WTC11 (cell line): Measurements from ENCODE around the gene CYBA. TPM values are rescaled to one million over a fixed set of nuclear protein-coding genes. Genes with fewer than 3 reads are reported as not detected.

ENCODE experiments used
- AFF4 ChIP-seq: sonication (generic); formaldehyde crosslinking; IDR thresholded peaks from 2 replicates; pipeline ENCODE4 v1.8.1; 2023; ENCODE audit warnings: mild to moderate bottlenecking, missing genetic modification reagents, borderline replicate concordance
- ATF1 ChIP-seq: sonication (generic); formaldehyde crosslinking; IDR thresholded peaks from 2 replicates; pipeline ENCODE4 v1.8.1; 2023; ENCODE audit warnings: mild to moderate bottlenecking, moderate library complexity, missing genetic modification reagents
- ATF3 ChIP-seq: sonication (generic); formaldehyde crosslinking; conservative IDR thresholded peaks from 2 replicates; pipeline ENCODE4 v1.8.1; 2022; ENCODE audit warnings: mild to moderate bottlenecking, missing genetic modification reagents
- CREB1 ChIP-seq: sonication (generic); formaldehyde crosslinking; IDR thresholded peaks from 2 replicates; pipeline ENCODE4 v1.8.0; 2023; ENCODE audit warnings: mild to moderate bottlenecking, missing genetic modification reagents
- CREM ChIP-seq: sonication (generic); formaldehyde crosslinking; IDR thresholded peaks from 2 replicates; pipeline ENCODE4 v1.8.1; 2022; ENCODE audit warnings: mild to moderate bottlenecking, missing genetic modification reagents, moderate library complexity
- ELF4 ChIP-seq: sonication (generic); formaldehyde crosslinking; IDR thresholded peaks from 2 replicates; pipeline ENCODE4 v1.8.1; 2022; ENCODE audit warnings: low read depth, mild to moderate bottlenecking, moderate library complexity, missing genetic modification reagents
- EMX1 ChIP-seq: fragments of 250-450 bp; sonication (Bioruptor Pico); IDR thresholded peaks from 2 replicates; pipeline ENCODE4 v1.8.0; 2021; ENCODE audit warnings: mild to moderate bottlenecking
- ERG ChIP-seq: fragments of 250-450 bp; sonication (Bioruptor Pico); IDR thresholded peaks from 2 replicates; pipeline ENCODE4 v1.8.0; 2021; ENCODE audit warnings: mild to moderate bottlenecking
- FOXK1 ChIP-seq: sonication (generic); formaldehyde crosslinking; IDR thresholded peaks from 2 replicates; pipeline ENCODE4 v1.8.0; 2022; ENCODE audit warnings: mild to moderate bottlenecking, moderate library complexity, missing genetic modification reagents
- FOXP4 ChIP-seq: sonication (generic); formaldehyde crosslinking; IDR thresholded peaks from 2 replicates; pipeline ENCODE4 v1.8.0; 2022; ENCODE audit warnings: mild to moderate bottlenecking, missing genetic modification reagents
- IRF1 ChIP-seq: sonication (generic); formaldehyde crosslinking; IDR thresholded peaks from 2 replicates; pipeline ENCODE4 v1.8.0; 2023; ENCODE audit warnings: missing genetic modification reagents
- IRF2 ChIP-seq: sonication (generic); formaldehyde crosslinking; IDR thresholded peaks from 2 replicates; pipeline ENCODE4 v1.8.0; 2022; ENCODE audit warnings: low read depth, missing genetic modification reagents, borderline replicate concordance
- NR3C1 ChIP-seq: sonication (generic); formaldehyde crosslinking; conservative IDR thresholded peaks from 2 replicates; pipeline ENCODE4 v1.8.1; 2023; ENCODE audit warnings: low read depth, mild to moderate bottlenecking, missing genetic modification reagents
- PREB ChIP-seq: sonication (generic); formaldehyde crosslinking; IDR thresholded peaks from 2 replicates; pipeline ENCODE4 v1.8.1; 2022; ENCODE audit warnings: mild to moderate bottlenecking, missing genetic modification reagents, moderate library complexity, borderline replicate concordance
- SOX15 ChIP-seq: fragments of 250-450 bp; sonication (Bioruptor Pico); IDR thresholded peaks from 2 replicates; pipeline ENCODE4 v1.9.0; 2021; ENCODE audit warnings: mild to moderate bottlenecking
- STAT6 ChIP-seq: sonication (generic); formaldehyde crosslinking; conservative IDR thresholded peaks from 2 replicates; pipeline ENCODE4 v1.8.1; 2023; ENCODE audit warnings: mild to moderate bottlenecking, low read depth, missing genetic modification reagents, moderate library complexity
- TEAD1 ChIP-seq: sonication (generic); formaldehyde crosslinking; IDR thresholded peaks from 2 replicates; pipeline ENCODE4 v1.8.0; 2022; ENCODE audit warnings: mild to moderate bottlenecking, missing genetic modification reagents
- USF1 ChIP-seq: sonication (generic); formaldehyde crosslinking; IDR thresholded peaks from 2 replicates; pipeline ENCODE4 v1.8.0; 2022; ENCODE audit warnings: mild to moderate bottlenecking, missing genetic modification reagents
- ZBTB21 ChIP-seq: sonication (generic); formaldehyde crosslinking; IDR thresholded peaks from 2 replicates; pipeline ENCODE4 v1.8.1; 2023; ENCODE audit warnings: mild to moderate bottlenecking, missing genetic modification reagents, borderline replicate concordance
- ZNF121 ChIP-seq: sonication (generic); formaldehyde crosslinking; IDR thresholded peaks from 2 replicates; pipeline ENCODE4 v1.8.0; 2023; ENCODE audit warnings: missing genetic modification reagents
- ZNF263 ChIP-seq: sonication (generic); formaldehyde crosslinking; IDR thresholded peaks from 2 replicates; pipeline ENCODE4 v1.8.1; 2022; ENCODE audit warnings: low read depth, mild to moderate bottlenecking, moderate library complexity, missing genetic modification reagents
- ZNF425 ChIP-seq: fragments of 250-450 bp; sonication (Bioruptor Pico); conservative IDR thresholded peaks from 2 replicates; pipeline ENCODE4 v1.9.0; 2021; ENCODE audit warnings: mild to moderate bottlenecking
- ZNF671 ChIP-seq: fragments of 250-450 bp; sonication (Bioruptor Pico); IDR thresholded peaks from 2 replicates; pipeline ENCODE4 v1.8.0; 2021; ENCODE audit warnings: mild to moderate bottlenecking
- total RNA-seq: library from RNA; stranded (reverse); gene quantifications from 3 replicates; pipeline ENCODE4 v1.2.3, GENCODE V29; 2021

The CYBA gene
- total RNA-seq, 1 experiment from 2014 or later: 169 TPM

- TF ChIP-seq CREB1 (CRISPR knock-in tag) (0 out of 2 replicates have a peak, but pooled peaks have one; percentile 45), TEAD1 (CRISPR knock-in tag) (0 out of 2 replicates have a peak, but pooled peaks have one; percentile 59), FOXP4 (CRISPR knock-in tag) (peak; percentile 16; the same call in 1 of the 2 replicates), SOX15 (CRISPR knock-in tag) (no peak), STAT6 (CRISPR knock-in tag) (no peak), ZNF121 (CRISPR knock-in tag) (no peak), ERG (no peak), CREM (CRISPR knock-in tag) (no peak), IRF1 (CRISPR knock-in tag) (no peak), IRF2 (CRISPR knock-in tag) (no peak), ATF3 (no peak), AFF4 (CRISPR knock-in tag) (no peak), ATF1 (CRISPR knock-in tag) (no peak), EMX1 (no peak), ELF4 (CRISPR knock-in tag) (no peak), ZNF263 (CRISPR knock-in tag) (no peak), NR3C1 (CRISPR knock-in tag) (no peak), ZNF425 (no peak), FOXK1 (peak; percentile 28; the same call in 1 of the 2 replicates), ZBTB21 (CRISPR knock-in tag) (no peak), ZNF671 (CRISPR knock-in tag) (no peak), USF1 (CRISPR knock-in tag) (peak; percentile 45; the same call in 1 of the 2 replicates), PREB (CRISPR knock-in tag) (no peak)
Measured at GRCh38 chr16:88650749-88651275, at the start of gene CYBA (continued).
